HG03457 (cell line): ENCODE measurements around the gene PAX7.
"Not testable (repeated sequence)": the region's sequence is repeated elsewhere in the genome, so short reads cannot be mapped to it uniquely, and the experiment has no call there.

Experiments used
- ATAC-seq: cut with Tn5 transposase; IDR thresholded peaks from one replicate; pipeline ENCODE4 v1.9.1; 2021; ENCODE audit warnings: moderate number of reproducible peaks; ENCODE audit not compliant: unreplicated experiment

PAX7 gene

GRCh38 chr1:18748435-18748834, 117.8 kb downstream of the PAX7 start:
- no peak for ATAC-seq

DNA sequence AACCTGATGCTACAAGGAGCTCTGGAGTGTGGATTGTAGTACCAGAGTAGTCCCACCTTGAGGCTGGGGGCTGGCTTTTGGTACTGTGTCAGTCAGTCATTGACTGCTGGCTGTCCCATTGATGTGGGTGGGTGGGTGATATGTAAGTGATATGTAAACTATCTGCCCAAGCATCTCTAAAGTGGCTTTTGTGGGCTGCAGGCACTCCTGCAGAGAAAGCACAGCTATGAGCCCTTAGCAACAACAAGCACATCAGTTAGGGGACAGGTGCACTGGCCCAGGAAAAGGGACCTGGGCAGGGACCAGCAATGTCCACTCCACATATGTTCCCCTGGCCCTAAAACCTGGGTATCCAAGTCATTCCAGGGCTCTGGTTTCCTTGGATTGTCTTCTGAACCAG, 118.9 kb downstream of the PAX7 start:
- ATAC-seq = no peak

- no peak for ATAC-seq
These were observed 120.0 kb downstream of the PAX7 start for GRCh38 chr1:18750600-18750999.

GRCh38 chr1:18751425-18751824, 120.8 kb downstream of the PAX7 start:
- no peak for ATAC-seq

GRCh38 chr1:18752409-18752808, 121.8 kb downstream of the PAX7 start:
- ATAC-seq = no peak

GRCh38 chr1:18760156-18760555, 129.5 kb downstream of the PAX7 start:
- no peak for ATAC-seq

DNA sequence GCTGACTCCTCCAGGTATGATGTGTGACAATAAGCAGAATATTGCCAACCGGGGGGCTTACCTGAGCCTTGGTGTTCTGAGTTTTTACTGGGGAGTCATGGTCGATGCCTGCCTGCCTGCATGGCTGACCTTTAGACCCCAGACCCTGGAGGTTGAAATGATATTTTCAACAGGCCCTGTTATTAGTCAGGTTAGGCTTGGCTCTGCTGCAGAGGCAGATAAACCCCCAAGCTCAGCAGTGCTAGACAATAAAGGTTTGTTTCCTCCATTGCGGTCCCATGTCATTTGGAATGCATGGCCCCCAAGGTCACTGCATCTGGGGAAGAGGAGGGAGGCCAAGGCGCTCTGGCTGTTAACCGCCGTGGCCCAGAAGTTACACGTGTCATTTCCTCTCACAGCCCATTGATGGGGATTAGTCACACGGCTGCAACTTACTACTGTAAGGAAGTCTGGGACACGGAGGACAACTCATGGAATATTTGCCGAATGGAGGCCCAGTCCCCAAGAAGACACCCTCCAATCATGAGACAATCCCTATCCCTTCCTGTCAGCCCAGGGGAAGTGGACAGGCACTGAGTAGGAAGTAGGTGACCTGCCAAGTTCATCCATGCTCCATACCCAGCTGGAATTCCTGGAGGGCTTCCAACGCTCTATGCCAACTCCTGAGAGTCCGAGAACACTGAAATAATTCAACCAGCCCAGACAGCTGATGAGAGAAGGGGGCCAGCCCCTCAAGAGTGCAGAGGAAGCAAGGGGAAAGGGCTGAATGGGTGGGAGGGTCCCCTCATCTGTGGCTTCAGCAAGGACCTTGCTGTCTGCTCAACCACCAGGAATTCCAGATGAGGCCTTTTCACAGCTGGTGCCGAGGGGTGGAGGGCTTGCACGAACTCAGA, 131.5 kb downstream of the PAX7 start:
- no peak for ATAC-seq

DNA sequence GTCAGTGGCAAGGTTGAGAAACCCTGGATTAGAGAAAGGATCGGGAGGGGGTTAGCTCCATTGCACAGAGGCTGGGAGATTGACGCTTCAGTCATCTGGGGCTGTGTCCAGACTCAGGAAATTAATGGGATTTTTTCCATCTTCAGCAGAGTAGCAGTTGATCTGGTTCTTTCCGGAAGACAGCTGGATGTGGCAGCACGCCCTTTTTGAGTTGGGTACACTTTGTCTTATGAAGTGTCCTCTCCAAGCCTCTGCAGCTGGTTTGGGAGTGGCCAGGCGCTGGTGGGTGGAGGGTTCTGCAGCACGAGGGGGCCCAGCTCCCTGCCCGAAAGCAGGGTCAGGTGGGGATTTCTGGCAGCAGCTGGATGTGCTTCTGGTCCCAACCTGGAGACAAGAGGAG, 133.7 kb downstream of the PAX7 start:
- no peak for ATAC-seq

DNA sequence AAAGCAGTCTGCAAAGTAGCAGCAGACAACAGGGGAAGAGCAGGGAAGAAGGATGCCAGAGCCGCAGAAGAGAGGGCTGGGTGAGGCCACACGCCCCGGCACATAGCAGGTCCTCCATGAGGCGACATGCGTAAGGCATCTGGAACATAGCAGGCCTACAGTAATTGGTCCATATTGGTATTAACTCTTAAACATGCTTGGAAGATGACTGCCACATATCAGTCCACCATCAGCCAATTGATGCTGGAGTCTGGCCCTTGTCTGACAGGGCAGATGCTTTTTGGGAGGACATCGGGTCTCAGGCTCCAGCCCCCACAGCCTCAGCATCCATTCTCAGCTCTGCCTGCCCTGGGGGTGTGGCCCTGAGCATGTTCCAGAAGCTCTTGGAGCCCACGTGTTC, 135.1 kb downstream of the PAX7 start:
- no peak for ATAC-seq

GRCh38 chr1:18766328-18766727, 135.7 kb downstream of the PAX7 start:
- ATAC-seq = no peak

DNA sequence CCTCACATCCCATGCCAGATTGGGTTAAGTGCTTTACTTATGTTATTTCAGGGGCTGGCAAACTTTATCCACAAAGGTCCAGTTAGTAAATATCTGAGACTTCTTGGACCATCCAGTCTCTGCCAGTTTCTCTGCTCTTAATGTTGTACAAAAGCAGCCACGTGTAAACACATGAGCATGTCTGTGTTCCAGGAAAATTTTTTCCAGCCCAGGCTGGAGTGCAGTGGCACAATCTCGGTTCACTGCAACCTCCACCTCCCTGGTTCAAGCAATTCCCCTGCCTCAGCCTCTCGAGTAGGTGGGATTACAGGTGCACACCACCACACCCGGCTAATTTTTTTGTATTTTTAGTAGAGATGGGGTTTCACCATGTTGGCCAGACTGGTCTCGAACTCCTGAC, 136.9 kb downstream of the PAX7 start:
- not testable (repeated sequence) for ATAC-seq

DNA sequence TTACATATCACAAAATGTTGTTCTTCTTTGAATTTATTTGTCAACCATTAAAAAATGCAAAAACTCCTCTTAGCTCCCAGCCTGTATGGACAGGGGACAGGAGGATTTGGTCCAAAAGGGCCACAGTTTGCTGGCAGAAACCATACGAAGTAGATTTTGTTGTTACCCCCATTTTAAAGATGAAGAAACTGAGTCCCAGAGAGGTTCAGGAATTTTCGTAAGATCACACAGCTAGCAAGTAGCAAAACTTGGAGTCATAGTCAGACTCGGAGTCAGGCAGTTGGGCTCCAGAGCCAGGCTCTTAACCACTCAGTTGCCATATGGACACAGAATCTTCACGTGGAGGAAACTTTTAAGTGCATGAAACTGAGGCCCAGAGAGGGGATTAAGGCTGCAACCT, 137.4 kb downstream of the PAX7 start:
- ATAC-seq = no peak

- no peak for ATAC-seq
These were observed 138.5 kb downstream of the PAX7 start for GRCh38 chr1:18769140-18769539.

- no peak for ATAC-seq
These were observed 140.2 kb downstream of the PAX7 start for GRCh38 chr1:18770799-18771198.

- ATAC-seq = no peak
These were observed 143.1 kb downstream of the PAX7 start for GRCh38 chr1:18773753-18774152.

DNA sequence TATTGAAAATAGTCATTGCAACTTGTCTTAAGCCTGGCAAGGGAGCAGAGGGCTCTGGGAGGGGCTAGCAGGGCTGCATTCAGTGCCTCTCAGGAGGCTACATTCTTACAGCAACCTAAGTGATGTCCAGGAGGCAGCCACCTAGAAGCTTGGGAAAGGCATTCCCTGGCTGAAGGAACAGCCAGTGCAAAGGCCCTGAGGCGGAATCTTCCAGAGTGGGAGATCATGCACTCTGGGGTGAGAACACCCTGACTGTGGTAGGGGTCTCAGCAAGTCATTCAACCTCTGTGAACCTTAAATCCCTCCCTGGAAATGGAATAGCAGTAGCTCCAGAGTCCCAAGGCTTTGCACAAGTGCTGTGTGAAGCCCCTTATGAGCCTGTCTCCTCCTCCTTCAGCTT, 144.7 kb downstream of the PAX7 start:
- ATAC-seq = no peak

DNA sequence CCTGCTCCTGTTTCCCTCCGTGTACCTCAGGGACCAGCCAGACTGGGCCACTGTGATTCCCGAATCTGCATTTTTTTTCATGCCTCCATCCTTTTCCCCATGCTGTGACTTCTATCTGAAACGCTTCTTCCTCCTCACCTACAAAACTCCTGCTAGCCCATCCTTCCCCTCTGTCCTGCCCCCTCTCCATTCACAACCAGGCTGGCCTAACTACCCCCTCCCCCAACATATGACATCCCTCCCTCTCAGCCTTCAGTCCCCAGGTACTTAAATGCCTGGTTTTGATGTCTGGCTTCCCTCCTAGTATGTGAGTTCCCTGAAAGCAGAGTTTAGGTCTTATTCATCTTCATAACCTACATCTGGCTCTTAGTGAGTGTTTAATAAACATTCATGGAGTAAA, 146.1 kb downstream of the PAX7 start:
- ATAC-seq = no peak

DNA sequence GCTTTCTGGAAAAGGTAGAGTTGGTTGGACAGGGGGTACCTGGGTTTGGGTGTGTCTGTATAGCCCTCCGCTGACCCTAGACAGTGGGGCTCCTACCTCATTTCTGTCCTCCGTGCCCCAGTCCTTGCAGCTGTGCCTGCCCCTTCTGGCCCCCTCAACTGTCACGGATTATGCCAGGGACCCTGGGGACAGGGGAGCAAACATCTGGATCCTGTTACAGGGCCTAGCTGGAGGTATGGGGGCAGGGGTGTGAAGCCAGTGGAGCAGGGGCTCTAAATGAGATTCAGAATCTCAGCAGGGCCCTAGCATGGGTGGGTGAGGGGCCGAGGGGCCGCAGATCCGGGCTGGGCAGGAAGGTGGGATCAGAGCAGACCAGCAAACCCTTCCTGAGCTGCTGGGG, 147.8 kb downstream of the PAX7 start:
- ATAC-seq = no peak

DNA sequence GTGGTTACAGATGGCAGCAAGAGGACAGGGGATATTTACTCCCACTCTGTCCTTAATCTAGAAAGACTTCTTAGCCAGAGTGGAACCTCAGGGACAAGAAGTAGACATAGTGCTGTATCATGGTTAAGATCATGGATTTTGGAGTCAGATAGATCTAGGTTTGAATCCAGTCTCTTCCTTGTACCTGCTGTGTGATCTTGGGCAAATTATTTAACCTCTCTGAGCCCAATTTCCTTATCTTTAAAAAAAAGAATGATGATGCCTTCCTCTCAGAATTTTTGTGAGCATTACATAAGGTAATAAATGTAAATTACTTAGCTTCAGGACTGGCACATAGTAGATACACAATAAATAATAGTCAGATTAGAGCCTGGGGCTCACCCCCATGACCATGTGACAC, 150.4 kb downstream of the PAX7 start:
- no peak for ATAC-seq

DNA sequence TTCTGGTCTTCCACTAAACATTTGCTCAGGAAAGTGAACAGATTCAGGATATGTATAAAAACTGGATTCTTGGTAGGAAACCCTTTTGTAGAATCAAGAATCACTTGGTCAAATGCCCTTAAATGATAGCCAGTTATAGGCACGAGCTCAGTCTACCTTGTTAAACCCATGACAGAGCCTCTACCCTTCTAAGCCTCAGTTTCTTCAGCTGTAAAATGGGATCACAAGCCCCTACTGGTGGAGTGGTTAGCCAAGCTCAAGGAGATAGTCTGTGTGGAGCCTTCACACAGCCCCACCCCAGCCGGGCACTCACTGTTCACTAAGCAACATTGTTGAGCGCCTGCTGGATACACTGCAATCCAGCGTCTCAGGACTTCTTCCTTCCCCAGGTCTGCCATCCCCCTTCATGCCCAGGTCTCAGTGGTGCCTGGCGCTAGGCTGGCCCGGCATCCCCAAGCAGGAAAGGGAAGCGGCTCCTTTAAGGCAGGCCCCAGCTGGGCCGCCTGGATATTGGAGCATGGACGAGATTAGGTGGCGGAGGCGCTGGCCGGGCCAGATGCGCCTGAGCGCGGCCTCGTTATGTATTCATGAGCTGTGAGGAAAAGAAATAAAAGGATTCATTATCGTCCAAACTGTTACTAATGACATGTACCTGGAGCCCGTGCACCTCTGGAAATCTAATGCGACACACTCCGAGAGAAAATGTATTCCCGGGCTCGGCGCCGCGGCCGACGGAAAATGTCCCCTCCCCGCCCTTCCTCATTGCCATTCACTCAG, 153.2 kb downstream of the PAX7 start:
- no peak for ATAC-seq

DNA sequence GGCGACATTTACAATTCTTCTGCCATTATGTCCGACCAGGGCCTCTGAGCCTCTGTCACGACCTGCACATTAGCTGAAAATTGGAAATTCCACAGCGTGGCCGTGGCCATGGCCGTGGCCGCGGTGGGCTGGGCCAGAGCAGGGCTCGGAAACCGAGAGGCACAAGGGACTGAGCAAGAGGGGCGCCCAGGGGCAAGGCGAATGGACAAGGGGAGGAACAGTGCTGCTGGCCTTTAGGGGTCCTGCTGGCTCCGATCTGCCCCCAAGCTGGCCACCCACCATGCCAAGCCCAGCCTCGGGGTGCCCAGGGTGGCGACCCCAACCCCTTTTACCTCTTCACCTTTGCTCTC, 153.8 kb downstream of the PAX7 start:
- ATAC-seq = no peak

DNA sequence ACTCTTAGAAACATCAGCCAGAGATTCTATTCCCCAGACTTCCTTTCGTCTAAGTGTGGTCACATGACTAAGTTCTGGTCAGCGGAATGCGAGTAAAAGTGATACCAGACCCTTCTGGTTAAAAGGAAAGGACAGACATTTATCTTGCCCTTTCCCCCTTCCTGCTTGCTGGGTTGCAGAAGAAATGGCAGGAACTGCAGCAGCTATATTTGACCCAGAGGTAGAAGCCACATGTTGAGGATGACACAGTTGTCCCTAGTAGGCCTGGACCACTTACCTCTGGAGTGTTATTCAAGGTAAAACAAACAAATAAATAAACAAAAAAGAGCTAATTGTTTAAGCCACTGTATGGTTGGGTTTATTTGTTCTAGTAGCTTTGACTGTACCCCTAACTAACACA, 155.5 kb downstream of the PAX7 start:
- ATAC-seq = no peak
